ENCODE data around the gene TMTC1. TPM values are rescaled to one million over a fixed set of nuclear protein-coding genes. Genes with fewer than 3 reads are reported as not detected.

Gene TMTC1
- total RNA-seq, 2 donors from 2014 or later: 15.6 to 20.1 TPM

- H3K36me3 ChIP-seq (replicated peaks in 1 of 2; ENCODE audit: insufficient read depth in 1 of 2, low read depth in 2 of 2): no peaks in the 10 kb centered on the region
- no peak for ATAC-seq
- intact Hi-C loops (cut with DNase I): no loop called here
- WGBS, 2 donors: 59 to 66% methylated on average over 2 of the region's 2 CpGs
- no peak overlapping the region for H3K27ac ChIP-seq
- TF ChIP-seq CTCF (IDR thresholded peaks at IDR 0.05) (no peak), POLR2A (IDR thresholded peaks at IDR 0.05) (no peak)
- H3K4me3 ChIP-seq: no peak overlapping the region
- DNase-seq: no peak
- no peaks in the 10 kb centered on the region for H3K9me3 ChIP-seq
- H3K27me3 ChIP-seq: no peaks in the 10 kb centered on the region
- no peaks in the 10 kb centered on the region for H3K4me1 ChIP-seq
Measured at GRCh38 chr12:29707846-29708245, 75.9 kb downstream of the TMTC1 start.

- DNase-seq: no peak
- no peaks in the 10 kb centered on the region for H3K36me3 ChIP-seq (replicated peaks in 1 of 2; ENCODE audit: insufficient read depth in 1 of 2, low read depth in 2 of 2)
- ATAC-seq: no peak
- H3K27me3 ChIP-seq: no peaks in the 10 kb centered on the region
- WGBS, 2 donors: 23 to 25% methylated on average over 2 of the region's 2 CpGs
- intact Hi-C loops (cut with DNase I): no loop called here
- TF ChIP-seq POLR2A (IDR thresholded peaks at IDR 0.05) (no peak), CTCF (IDR thresholded peaks at IDR 0.05) (no peak)
- no peak overlapping the region for H3K4me3 ChIP-seq
- H3K27ac ChIP-seq: no peak overlapping the region
- no peaks in the 10 kb centered on the region for H3K4me1 ChIP-seq
- H3K9me3 ChIP-seq: no peaks in the 10 kb centered on the region
Measured at GRCh38 chr12:29706311-29706710, 77.4 kb downstream of the TMTC1 start.

- Histone ChIP-seq H3K36me3 (replicated peaks in 1 of 2; ENCODE audit: insufficient read depth in 1 of 2, low read depth in 2 of 2) (no peaks in the 10 kb centered on the region), H3K9me3 (no peaks in the 10 kb centered on the region), H3K27ac (no peak overlapping the region), H3K4me3 (no peak overlapping the region), H3K4me1 (no peaks in the 10 kb centered on the region), H3K27me3 (no peaks in the 10 kb centered on the region)
- no peak for DNase-seq
- 55 to 70% methylated on average over 2 of the region's 2 CpGs for WGBS, 2 donors
- intact Hi-C loops (cut with DNase I): no loop called here
- no peak for ATAC-seq
- TF ChIP-seq CTCF (IDR thresholded peaks at IDR 0.05) (no peak), POLR2A (IDR thresholded peaks at IDR 0.05) (no peak)
Measured at GRCh38 chr12:29703528-29703927, 80.2 kb downstream of the TMTC1 start.

- intact Hi-C loops (cut with DNase I): no loop called here
- Histone ChIP-seq H3K4me1 (no peaks in the 10 kb centered on the region), H3K36me3 (replicated peaks in 1 of 2; ENCODE audit: insufficient read depth in 1 of 2, low read depth in 2 of 2) (no peaks in the 10 kb centered on the region), H3K4me3 (no peak overlapping the region), H3K27me3 (no peaks in the 10 kb centered on the region), H3K9me3 (no peaks in the 10 kb centered on the region), H3K27ac (no peak overlapping the region)
- TF ChIP-seq CTCF (IDR thresholded peaks at IDR 0.05) (no peak), POLR2A (IDR thresholded peaks at IDR 0.05) (no peak)
- WGBS, 2 donors: 78 to 82% methylated on average over 7 of the region's 7 CpGs
- DNase-seq (no peak), ATAC-seq (no peak)
Measured at GRCh38 chr12:29702972-29703371, 80.8 kb downstream of the TMTC1 start.

- intact Hi-C loops (cut with DNase I): no loop called here
- H3K4me1 ChIP-seq: no peaks in the 10 kb centered on the region
- 84 to 90% methylated on average over 5 of the region's 5 CpGs for WGBS, 2 donors
- no peak overlapping the region for H3K4me3 ChIP-seq
- ATAC-seq: no peak
- TF ChIP-seq POLR2A (IDR thresholded peaks at IDR 0.05): no peak
- no peak for TF ChIP-seq CTCF (IDR thresholded peaks at IDR 0.05)
- H3K27ac ChIP-seq: no peak overlapping the region
- no peaks in the 10 kb centered on the region for H3K27me3 ChIP-seq
- no peak for DNase-seq
- no peaks in the 10 kb centered on the region for H3K36me3 ChIP-seq (replicated peaks in 1 of 2; ENCODE audit: insufficient read depth in 1 of 2, low read depth in 2 of 2)
- no peaks in the 10 kb centered on the region for H3K9me3 ChIP-seq
Measured at GRCh38 chr12:29702222-29702621, 81.5 kb downstream of the TMTC1 start.

All from body of pancreas (tissue), 4 donors.